Activated CD8-positive, alpha-beta memory T cell treated with anti-CD3 and anti-CD28 coated beads for 48 hours (primary cell): ENCODE results near the gene MMEL1.
A peak's percentile ranks its signal among the peaks of the same experiment; 100 is the strongest.
"Not testable (repeated sequence)": the region's sequence is repeated elsewhere in the genome, so short reads cannot be mapped to it uniquely, and the experiment has no call there.

Experiments used
- DNase-seq, 3 experiments: peaks; one replicate each; pipeline ENCODE4 v3.0.0-alpha.2; 2020; ENCODE audit warnings: low read depth in 2 of 3, low spot score in 2 of 3

Gene MMEL1

DNA sequence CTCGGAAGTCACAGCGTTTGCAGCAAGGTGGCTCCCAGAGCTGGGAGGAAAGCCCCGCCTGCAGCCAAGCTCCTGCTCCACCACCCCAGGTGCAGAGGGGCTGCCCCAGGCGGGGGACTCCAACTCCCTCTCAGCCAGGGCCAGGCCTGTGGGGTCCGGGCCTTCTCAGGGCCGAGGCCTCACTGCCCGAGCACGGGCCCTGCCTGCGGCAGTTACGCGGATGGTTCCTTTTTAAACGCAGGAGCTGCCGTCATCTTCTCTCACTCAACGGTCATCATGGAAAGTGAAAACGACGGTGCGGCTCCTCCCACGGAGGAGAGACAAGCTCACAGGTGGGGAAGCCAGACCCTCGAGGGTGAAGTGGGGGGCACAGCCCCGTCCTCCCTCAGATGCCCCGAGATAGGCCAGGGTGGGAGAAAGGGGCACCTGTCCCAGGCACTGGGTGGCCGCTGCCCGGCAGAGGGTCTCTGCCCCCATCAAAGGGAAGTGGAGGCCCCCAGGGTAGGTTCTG, 55.2 kb downstream of the MMEL1 start:
- peak in 2 of 3 experiments; percentile 23 to 32 for DNase-seq

DNA sequence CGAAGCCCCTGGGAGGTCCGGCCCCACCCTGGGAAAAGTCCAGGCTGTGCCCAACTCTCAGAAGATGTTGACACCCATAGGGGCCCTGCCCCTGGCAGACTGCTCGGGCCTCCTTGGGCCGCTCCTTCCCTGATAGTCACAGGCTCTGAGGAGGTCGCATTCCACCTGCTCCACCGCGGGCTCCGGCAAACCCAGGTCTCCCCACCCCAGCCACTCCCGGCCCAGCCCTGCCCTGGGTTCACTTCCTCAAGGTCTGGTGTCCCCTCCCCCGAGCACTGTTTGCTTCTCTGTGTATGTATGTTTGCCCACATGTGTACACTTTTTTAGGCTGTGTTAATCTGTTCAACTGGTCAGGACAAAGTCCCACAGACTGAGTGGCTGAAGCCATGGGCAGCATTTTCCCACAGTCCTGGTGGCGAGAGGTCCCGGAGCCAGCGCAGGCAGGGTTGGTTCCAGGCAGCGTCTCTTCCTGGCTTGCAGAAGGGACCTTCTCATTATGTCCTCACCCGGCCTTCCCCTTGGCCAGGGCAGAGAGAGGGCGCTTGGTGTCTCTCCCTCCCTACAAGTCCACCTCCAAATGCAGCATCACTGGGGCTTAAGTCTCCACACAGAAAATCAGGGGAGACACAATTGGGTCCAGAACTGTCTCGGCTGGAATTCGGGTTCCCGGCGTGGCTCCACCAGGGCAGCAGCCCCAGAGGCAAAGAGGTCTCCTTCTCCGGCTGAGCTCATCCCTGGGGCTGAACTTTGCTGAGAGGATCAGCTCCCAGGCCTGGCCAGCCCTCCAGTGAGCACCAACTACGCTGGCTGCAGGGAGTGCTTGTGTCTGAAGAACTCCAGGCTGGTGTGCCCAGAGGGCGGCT, 56.8 kb downstream of the MMEL1 start:
- no peak for DNase-seq

DNA sequence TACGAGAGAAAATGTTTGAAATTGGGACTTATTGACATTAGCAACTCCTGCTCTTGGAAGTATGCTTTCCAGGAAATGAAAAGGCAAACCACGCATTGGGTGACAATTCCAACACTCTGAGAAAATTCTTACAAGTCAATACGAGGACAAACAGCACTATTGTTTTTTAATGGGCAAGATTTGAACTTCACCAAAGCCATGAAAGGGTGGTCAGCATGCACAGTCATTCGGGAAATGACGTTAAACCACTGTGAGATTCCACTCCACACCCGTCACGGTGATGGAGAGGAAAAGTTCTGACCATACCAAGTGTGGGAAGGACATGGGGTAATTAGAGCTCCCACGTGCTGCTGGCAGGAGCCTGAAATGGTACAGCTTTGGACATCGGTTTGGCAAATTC, 58.5 kb downstream of the MMEL1 start:
- DNase-seq = no peak

DNA sequence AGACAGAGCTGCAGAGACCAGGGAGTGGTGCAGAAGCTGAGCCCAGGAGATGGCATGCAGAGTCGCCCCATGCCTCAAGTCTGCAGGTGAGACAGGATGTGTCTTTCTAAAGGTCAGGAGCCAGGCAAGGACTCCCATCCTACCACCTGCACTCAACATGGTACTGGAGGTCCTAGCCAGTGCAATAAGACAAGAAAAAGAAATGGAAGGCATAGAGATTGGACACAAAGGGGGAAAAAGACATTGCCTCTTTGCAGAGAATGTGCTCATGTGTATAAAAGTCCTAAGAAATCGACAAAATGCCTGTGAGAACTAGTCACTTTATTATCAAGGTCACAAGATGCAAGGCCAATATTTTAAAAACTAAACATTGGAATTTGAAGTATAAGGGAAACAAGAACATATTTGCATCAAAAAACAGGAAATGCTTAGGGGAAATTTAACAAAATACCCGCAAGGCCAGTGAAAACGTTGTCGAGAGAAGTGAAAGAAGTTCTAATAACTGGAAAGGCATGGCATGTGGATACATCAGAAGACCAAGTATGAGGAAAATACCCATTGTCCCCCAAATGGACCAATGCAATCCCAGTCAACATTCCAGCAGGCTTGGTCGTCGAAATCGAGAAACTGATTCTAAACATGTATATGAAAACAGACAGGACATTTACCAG, 59.4 kb downstream of the MMEL1 start:
- DNase-seq = no peak

DNA sequence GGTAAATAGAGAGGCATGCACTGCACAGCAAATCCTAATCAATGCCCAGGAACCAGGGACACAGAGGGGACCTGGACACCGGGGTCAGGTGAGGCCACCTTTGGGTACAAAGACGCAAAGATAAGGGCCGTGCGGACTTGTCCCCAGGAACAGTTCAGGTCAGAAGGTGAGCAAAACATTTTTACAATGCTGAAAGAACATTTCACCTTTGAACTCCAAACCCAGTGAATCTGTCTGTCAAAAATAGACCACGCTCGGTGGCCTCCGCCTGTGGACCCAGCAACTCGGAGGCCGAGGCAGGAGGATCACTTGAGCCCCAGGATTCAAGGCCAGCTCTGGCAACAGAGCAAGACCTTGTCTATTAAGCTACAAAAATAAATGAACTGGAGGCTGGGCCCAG, 61.5 kb downstream of the MMEL1 start:
- no peak for DNase-seq

DNA sequence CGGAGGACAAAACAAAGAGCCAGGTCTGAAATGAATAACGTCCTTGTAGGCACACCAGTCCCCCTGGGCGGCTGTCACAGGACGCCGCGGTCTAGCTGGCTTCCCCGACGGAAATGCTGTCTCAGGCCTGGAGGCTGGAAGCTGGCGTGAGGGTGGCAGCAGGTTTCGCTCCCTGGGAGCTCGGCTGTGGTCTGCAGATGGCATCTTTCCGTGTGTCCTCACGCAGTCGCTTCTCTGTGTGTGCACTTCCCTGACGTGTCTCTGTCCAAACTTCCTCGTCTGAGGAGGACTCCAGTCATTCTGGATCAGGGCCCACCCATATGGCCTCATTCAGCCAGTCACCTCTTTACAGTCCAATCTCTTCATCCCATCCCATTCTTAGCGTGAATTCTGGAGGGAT, 62.5 kb downstream of the MMEL1 start:
- DNase-seq = no peak

DNA sequence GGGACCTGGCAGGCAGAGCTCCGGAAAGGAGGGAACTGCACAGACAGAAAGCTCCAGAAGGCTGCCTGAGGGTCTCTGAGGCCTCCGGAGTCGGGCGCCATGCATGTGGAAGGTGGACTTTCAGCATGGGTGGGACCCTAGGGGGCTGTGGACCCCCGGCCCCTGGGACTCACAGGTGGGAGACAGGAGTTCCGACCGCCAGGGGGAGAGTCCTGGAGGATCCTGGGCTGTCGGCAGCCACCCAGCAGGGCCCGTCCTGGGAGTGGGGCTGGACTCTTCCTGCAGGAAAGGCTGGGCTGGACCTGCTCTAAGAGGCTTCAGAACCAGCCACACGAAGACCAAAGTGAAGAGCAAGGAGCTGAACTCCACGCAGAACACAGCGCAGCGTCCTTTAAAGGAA, 63.1 kb downstream of the MMEL1 start:
- DNase-seq = not testable (repeated sequence)

DNA sequence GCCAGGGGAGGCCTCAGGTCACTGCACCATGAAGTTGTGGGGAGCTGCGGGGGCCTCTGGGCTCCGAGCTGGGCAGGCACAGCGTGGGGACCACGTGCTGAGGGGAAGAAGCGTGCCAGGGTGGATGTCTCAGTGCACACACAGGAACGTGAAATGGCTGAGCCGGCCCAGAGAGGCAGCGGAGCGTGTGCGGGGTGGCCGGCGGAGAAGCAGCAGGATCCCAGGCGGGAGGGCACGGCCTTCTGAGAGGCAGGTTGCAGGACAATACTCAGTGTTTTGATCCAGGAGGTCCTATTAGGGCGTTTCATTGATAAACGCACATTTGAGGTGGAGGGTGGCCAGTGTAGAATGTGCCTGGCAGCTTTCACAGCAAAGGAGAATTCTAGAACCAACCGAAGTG, 63.8 kb downstream of the MMEL1 start:
- DNase-seq = no peak

DNA sequence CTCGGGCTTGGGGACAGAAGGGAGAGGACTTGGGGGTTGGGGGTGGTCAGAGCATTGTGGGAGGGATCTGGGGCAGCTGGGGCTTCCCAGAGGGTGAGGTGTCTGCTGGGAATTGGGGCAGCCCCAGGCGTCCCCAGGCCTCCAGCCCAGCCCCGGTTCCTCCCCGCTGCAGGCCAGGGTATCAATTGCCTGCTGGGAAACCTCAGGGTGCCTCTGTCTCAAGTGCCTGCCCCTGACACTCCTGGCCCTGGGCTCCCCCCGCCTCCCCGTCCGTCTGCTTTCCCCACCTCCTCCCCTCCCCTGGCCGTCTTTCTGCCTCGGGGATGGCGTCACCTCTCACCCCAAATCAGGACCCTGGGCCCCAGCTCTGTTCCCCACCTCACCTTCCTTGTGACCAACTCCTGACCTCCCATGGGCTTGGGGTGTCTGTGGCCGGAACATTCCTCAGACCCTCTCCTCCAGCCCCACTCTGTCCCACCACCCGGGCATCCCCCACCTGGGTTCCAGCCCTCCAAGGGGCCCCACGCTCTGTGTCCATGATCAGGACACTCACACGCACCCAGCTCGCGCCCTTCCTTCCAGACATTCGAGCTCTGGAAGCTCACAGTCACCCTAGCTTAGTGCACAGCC, 64.5 kb downstream of the MMEL1 start:
- DNase-seq = not testable (repeated sequence)

DNA sequence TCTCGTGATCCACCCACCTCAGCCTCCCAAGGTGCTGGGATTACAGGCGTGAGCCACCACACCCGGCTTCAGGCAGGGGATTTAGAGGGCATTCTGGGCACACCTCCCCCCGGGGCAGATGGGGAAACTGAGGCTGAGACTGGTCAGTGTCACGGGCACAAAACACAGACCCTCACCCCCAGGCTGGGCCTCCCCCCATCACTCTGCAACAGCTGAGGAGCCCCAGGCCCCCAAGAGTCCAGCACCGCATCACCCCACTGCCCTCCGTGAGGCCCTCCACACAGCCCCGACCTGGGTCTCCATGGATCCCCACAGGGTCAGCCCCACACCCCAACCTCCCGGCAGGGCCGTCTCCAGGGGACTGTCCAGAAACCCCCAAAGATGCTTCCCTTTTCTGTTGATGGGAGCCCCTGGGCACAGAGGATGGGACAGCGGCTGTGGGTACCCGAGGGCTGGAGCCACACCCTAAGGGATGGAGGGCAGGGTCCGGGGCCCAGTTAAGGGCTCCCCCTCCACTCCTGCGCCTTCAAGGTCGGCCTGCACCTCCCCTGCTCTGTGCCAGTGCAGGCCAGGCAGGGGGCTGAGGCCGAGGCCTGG, 65.6 kb downstream of the MMEL1 start:
- DNase-seq = no peak

DNA sequence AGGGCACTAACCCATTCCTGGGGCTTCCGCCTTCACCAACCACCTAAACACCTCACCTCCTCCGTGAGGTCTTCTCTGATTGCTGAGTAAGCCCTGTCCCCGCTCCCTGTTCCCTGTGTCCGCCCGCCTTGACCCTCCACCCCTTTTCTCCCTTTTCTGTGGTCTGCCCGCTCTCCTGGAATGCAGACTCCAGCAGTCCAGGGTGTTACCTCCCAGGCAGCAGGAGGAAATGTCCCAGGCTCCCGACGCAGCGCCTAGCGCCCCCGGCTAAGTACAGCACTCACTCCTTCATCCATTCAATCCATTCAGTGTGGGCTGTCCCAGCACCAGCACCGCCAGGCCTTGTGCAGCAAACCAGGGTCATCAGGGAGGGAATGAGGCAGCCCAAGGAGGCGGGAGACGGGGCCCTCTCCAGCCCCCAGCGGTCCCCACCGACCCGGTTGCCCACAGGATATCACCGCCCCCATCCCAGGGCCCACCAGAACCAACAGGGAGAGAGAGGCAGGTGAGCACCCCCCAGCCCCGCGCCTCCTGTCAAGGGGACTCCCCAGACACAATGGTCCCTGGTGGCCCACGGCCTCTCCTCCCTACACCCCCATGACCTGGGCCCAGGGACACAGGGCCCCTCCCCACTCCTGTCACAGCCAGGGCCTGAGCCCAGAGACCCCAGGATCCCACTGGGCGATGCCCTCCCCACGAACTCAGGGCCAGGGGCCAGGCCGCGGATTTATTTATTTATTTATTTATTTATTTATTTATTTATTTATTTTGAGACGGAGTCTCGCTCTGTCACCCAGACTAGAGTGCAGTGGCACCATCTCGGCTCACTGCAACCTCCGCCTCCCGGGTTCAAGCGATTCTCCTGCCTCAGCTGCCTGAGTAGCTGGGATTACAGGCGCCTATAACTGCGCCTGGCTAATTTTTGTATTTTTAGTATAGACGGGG, 66.4 kb downstream of the MMEL1 start:
- no peak for DNase-seq

DNA sequence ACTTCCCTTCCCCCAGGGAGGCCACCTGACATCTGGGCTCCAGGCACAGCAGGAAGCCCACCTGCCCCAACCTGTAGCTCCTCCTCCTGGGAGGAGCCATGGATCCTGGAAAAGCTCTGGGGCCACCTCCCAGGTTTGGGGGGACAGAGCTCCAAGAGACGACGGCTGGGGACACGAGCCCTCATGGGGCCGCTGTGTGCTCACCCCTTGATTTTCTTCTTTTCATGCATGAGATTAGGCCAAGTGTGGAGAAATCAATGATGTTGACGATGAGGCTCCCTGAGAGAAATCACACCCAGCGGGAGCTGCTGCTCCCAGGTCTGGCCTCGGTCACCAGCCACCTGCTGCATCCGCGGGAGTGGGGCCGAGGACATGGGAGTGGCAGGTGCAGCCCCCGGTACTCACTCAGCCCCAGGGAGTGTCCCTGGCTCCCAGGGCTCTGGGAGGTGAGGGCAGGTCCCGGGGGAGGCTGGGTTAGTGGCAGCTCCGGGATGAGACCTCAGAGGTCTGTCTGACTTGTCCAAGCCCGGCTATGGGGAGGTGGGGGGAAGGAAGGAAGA, 67.9 kb downstream of the MMEL1 start:
- no peak for DNase-seq

DNA sequence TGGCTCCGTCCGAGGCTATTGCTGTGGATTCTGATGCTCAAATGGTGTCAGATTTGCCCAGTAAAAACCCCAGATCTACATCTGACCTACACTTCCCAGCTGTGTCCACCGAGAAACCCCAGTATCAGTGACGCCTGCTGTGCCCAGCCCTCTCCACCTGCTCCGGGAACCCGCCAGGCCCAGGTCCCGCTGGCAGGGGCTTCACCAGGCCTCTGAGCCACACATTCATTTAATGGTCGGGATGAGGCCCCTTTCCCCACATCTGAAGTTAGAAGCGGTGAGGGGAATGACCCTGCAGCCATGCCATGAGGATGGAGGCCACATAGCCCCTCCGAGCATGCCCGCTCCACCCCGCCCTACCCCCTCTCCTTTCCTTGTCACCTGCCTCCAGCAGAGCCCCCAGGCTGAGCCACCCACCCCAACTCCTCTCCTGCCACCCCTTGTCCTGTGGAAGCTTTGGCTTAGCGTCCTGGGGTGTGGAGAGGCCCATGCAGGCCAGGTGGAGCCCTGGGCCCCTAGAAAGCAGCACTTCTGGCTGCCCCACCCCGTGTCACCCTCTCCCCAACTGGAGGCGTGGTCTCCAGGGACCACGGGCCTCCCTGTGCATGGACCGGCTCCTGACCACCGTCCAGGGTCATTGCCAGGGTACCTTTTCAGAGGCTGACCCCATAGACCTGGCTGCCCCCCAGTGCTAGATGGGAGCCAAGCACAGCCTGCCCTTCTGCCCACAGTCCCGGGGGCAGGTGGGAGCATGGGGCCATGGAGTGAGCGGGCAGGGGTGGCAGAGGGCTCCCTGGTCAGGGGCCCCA, 68.6 kb downstream of the MMEL1 start:
- DNase-seq = no peak

DNA sequence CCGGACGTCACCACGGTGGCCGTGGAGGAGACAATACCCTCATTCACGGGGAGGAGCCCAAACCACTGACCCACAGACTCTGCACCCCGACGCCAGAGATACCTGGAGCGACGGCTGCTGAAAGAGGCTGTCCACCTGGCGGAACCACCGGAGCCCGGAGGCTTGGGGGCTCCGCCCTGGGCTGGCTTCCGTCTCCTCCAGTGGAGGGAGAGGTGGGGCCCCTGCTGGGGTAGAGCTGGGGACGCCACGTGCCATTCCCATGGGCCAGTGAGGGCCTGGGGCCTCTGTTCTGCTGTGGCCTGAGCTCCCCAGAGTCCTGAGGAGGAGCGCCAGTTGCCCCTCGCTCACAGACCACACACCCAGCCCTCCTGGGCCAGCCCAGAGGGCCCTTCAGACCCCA, 69.6 kb downstream of the MMEL1 start:
- DNase-seq = no peak

DNA sequence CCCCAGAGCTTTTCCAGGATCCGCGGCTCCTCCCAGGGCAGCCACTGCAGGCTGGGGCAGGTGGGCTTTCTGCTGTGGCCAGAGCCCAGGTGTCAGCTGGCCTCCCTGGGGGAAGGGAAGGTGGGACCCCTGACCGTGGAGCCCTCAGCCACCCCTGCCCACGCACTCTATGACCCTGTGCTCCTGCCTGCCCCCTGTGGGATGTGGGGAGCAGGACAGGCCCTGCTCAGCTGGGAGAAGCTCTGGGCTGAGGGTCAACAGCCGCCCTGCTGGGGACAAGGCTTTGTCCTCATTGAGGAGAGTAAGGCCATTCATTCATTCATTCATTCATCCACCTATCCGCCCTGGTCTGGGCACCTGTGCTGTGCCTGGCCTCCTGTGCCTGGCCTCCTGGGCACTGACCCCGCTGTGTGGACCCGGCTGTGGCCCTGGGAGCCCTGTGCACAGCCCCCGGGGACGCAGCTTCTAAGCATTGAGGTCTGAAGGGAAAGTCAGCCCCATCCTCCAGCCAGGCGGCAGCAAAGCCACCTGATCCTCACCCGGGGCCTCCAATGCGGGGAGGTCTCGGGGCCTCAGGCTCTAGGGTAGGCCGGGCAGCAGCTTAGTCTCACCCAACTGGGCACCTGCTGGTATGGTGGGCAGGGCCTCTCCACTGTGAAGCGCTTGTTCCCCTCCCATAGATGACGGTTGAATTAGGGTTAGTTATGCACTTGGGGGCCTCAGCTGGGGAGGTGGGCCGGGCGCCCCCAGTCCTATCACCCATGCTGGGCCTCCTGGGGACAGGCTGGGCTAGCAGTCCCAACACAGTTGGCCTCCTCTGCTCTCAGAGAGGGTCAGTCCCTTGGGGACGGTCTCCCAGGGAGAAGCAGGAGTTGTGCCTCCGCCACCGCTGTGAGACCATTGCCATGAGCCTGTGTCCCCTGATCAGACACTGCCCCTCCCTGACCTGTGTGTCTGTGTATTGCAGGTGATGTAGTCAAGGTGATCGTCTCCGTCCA, 70.6 kb downstream of the MMEL1 start:
- DNase-seq = no peak

DNA sequence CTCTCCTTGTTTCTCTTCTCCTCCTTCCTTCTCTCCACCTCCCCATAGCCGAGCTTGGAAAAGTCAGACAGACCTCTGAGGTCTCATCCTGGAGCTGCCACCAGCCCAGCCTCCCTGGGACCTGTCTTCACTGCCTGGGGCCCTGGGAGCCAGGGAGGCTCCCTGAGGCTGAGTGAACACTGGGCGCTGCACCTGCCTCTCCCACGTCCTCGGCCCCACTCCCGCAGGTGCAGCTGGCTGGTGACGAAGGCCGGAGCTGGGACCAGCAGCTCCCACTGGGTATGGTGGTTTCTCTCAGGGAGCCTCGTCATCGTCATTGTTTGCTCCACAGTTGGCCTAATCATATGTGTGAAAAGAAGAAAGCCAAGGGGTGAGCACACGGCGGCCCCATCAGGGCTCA, 71.4 kb downstream of the MMEL1 start:
- no peak for DNase-seq

DNA sequence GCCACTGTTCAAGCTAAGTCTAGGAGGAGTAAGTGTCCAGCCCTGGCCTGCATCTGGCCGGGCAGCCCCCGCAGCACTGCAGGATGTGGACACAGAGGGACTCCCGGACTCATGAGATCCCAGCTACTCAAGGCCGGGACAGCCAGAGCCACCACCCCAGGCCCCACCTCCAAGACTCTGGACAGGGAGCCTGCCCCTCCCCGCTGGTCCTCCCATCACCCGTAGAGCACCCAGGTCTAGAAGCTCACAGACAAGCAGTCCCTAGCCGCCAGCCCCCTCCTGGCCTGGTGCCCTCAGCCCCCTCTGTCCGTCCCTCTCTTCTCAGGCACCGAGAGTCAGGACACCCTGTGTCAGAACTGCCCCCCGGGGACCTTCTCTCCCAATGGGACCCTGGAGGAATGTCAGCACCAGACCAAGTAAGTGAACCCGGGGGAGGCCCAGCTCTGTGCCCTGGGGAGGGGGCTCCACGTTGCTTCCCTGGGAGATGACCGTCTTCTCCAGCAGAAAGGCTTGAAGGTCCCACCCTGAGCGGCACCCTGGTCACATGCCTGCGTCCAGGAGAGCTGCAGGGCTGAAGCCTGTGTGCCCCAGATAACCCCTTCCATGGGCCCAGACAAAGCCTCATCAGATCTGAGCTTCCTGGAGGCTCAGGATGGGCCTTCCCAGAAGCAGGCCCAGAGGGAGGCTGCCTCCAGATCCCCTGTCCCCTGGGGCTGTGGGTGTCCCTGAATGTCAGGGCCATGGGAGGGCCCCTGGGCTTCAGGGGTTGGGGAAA, 72.3 kb downstream of the MMEL1 start:
- DNase-seq = no peak
